HUES64 (cell line): Measurements from ENCODE around the gene UBR2.

Experiments
- H3K27ac ChIP-seq: 2 replicates; pipeline ENCODE4 v1.7.0; 2013; ENCODE audit warnings: low read depth, low read length, inconsistent platforms
- H3K27me3 ChIP-seq: 2 replicates; pipeline ENCODE4 v1.6.1; 2013; ENCODE audit warnings: mild to moderate bottlenecking, low read length; ENCODE audit not compliant: insufficient read depth
- H3K36me3 ChIP-seq: 2 replicates; pipeline ENCODE4 v1.6.1; 2013; ENCODE audit warnings: mild to moderate bottlenecking, low read length; ENCODE audit not compliant: insufficient read depth
- H3K4me1 ChIP-seq: 2 replicates; pipeline ENCODE4 v1.6.1; 2013; ENCODE audit warnings: mild to moderate bottlenecking, low read length, moderate library complexity; ENCODE audit not compliant: insufficient read depth
- H3K4me3 ChIP-seq: 2 replicates; pipeline ENCODE4 v1.5.1; 2013; ENCODE audit warnings: mild to moderate bottlenecking, low read length, moderate library complexity
- H3K9ac ChIP-seq: 2 replicates; pipeline ENCODE4 v1.6.1; 2013; ENCODE audit warnings: mild to moderate bottlenecking, low read depth, low read length
- H3K9me3 ChIP-seq: 2 replicates; pipeline ENCODE4 v1.6.1; 2013; ENCODE audit warnings: low read depth, low read length; ENCODE audit not compliant: insufficient read depth
- WGBS: fragments of 150-250, 120-280 bp; methylation state at CpG from one replicate; pipeline ENCODE4 v1.1.7; 2013; ENCODE audit warnings: missing lambda C conversion rate; 5-methylcytosine and 5-hydroxymethylcytosine counted together

Gene UBR2

GRCh38 chr6:42530751-42531150 lies 33.1 kb upstream of the UBR2 start:
- Histone ChIP-seq H3K9me3 (no peaks in the 10 kb centered on the region), H3K4me3 (no peak overlapping the region), H3K9ac (no peak overlapping the region), H3K27me3 (no peaks in the 10 kb centered on the region), H3K36me3 (no peaks in the 10 kb centered on the region), H3K4me1 (no peaks in the 10 kb centered on the region), H3K27ac (no peak overlapping the region)
- 100% methylated on average over 1 of the region's 1 CpG for WGBS

- no peak overlapping the region for H3K9ac ChIP-seq
- H3K36me3 ChIP-seq, result no peaks in the 10 kb centered on the region
- no peaks in the 10 kb centered on the region for H3K4me1 ChIP-seq
- no peak overlapping the region for H3K27ac ChIP-seq
- no peak overlapping the region for H3K4me3 ChIP-seq
- no peaks in the 10 kb centered on the region for H3K27me3 ChIP-seq
- H3K9me3 ChIP-seq, result no peaks in the 10 kb centered on the region
Observed at GRCh38 chr6:42532038-42532669, 31.7 kb upstream of the UBR2 start.

GRCh38 chr6:42533794-42534193 lies 30.0 kb upstream of the UBR2 start:
- Histone ChIP-seq H3K27ac (no peak overlapping the region), H3K9me3 (no peaks in the 10 kb centered on the region), H3K36me3 (no peaks in the 10 kb centered on the region), H3K27me3 (no peaks in the 10 kb centered on the region), H3K9ac (no peak overlapping the region), H3K4me3 (no peak overlapping the region), H3K4me1 (no peaks in the 10 kb centered on the region)
- 92% methylated on average over 5 of the region's 5 CpGs for WGBS

GRCh38 chr6:42537536-42537935 lies 26.3 kb upstream of the UBR2 start:
- Histone ChIP-seq H3K9ac (no peak overlapping the region), H3K4me1 (peaks cover 4% of the 10 kb centered on the region; the same call in 1 of the 2 replicates), H3K27ac (no peak overlapping the region), H3K36me3 (no peaks in the 10 kb centered on the region), H3K9me3 (no peaks in the 10 kb centered on the region), H3K27me3 (no peaks in the 10 kb centered on the region), H3K4me3 (no peak overlapping the region)
- 92% methylated on average over 1 of the region's 1 CpG for WGBS

GRCh38 chr6:42539135-42539534 lies 24.7 kb upstream of the UBR2 start:
- Histone ChIP-seq H3K9ac (no peak overlapping the region), H3K27me3 (no peaks in the 10 kb centered on the region), H3K36me3 (no peaks in the 10 kb centered on the region), H3K27ac (no peak overlapping the region), H3K9me3 (no peaks in the 10 kb centered on the region), H3K4me1 (peaks cover 4% of the 10 kb centered on the region; the same call in 1 of the 2 replicates), H3K4me3 (no peak overlapping the region)
- WGBS, result 100% methylated on average over 1 of the region's 1 CpG

GRCh38 chr6:42545226-42545773 lies 18.5 kb upstream of the UBR2 start:
- no peaks in the 10 kb centered on the region for H3K27me3 ChIP-seq
- peaks cover 11% of the 10 kb centered on the region for H3K4me1 ChIP-seq
- H3K9ac ChIP-seq, result no peak overlapping the region
- H3K9me3 ChIP-seq, result no peaks in the 10 kb centered on the region
- no peak overlapping the region for H3K4me3 ChIP-seq
- H3K36me3 ChIP-seq, result no peaks in the 10 kb centered on the region
- H3K27ac ChIP-seq, result no peak overlapping the region
- 99% methylated on average over 5 of the region's 7 CpGs for WGBS

GRCh38 chr6:42547407-42548329 lies 16.2 kb upstream of the UBR2 start:
- H3K4me1 ChIP-seq, result peaks cover 7% of the 10 kb centered on the region; the same call in 1 of the 2 replicates
- peak overlapping the region; percentile 43; the same call in 1 of the 2 replicates for H3K9ac ChIP-seq
- H3K27ac ChIP-seq, result no peak overlapping the region
- H3K27me3 ChIP-seq, result no peaks in the 10 kb centered on the region
- peak overlapping the region; percentile 59 for H3K4me3 ChIP-seq
- WGBS, result 14% methylated on average over 27 of the region's 27 CpGs
- H3K36me3 ChIP-seq, result no peaks in the 10 kb centered on the region
- H3K9me3 ChIP-seq, result no peaks in the 10 kb centered on the region

GRCh38 chr6:42550277-42550676 lies 13.6 kb upstream of the UBR2 start:
- Histone ChIP-seq H3K36me3 (no peaks in the 10 kb centered on the region), H3K4me3 (no peak overlapping the region), H3K9me3 (no peaks in the 10 kb centered on the region), H3K9ac (no peak overlapping the region), H3K4me1 (peaks cover 7% of the 10 kb centered on the region; the same call in 1 of the 2 replicates), H3K27me3 (no peaks in the 10 kb centered on the region), H3K27ac (no peak overlapping the region)
- 83% methylated on average over 1 of the region's 1 CpG for WGBS

- H3K9ac ChIP-seq, result no peak overlapping the region
- H3K4me1 ChIP-seq, result peaks cover 7% of the 10 kb centered on the region; the same call in 1 of the 2 replicates
- no peaks in the 10 kb centered on the region for H3K27me3 ChIP-seq
- H3K4me3 ChIP-seq, result no peak overlapping the region
- no peaks in the 10 kb centered on the region for H3K36me3 ChIP-seq
- H3K9me3 ChIP-seq, result no peaks in the 10 kb centered on the region
- 83% methylated on average over 1 of the region's 1 CpG for WGBS
- no peak overlapping the region for H3K27ac ChIP-seq
Observed at GRCh38 chr6:42551217-42551616, 12.6 kb upstream of the UBR2 start.

- WGBS, result 83% methylated on average over 5 of the region's 5 CpGs
- no peaks in the 10 kb centered on the region for H3K27me3 ChIP-seq
- H3K27ac ChIP-seq, result no peak overlapping the region
Observed at GRCh38 chr6:42552380-42552779, 11.4 kb upstream of the UBR2 start.

More at GRCh38 chr6:42552380-42552779, 11.4 kb upstream of the UBR2 start:
- Histone ChIP-seq H3K9ac (no peak overlapping the region), H3K4me3 (no peak overlapping the region), H3K36me3 (no peaks in the 10 kb centered on the region), H3K4me1 (peaks cover 3% of the 10 kb centered on the region; the same call in 1 of the 2 replicates), H3K9me3 (no peaks in the 10 kb centered on the region)
